IMR-90 (cell line): Measurements from ENCODE around the gene ZNF274. TPM values are rescaled to one million over a fixed set of nuclear protein-coding genes. Genes with fewer than 3 reads are reported as not detected.

ENCODE experiments used
- ATAC-seq: fragments of 200-7000 bp; cut with Tn5 transposase; 2 replicates; pipeline ENCODE4 v1.9.1; 2020; ENCODE audit warnings: low read depth, mild to moderate bottlenecking, moderate library complexity
- BruUV-seq: library from RNA; stranded (reverse); fragments of 400-500 nt; replicated peaks from 2 replicates; lab custom pipeline; 2021; lab: Mats Ljungman, UMichigan
- CTCF ChIA-PET: fragments of 300-600 bp; formaldehyde crosslinking; extraction: SDS; loops from one replicate; lab custom pipeline; 2021; ENCODE audit warnings: antibody characterized with exemption; lab: Yijun Ruan, JAX
- POLR2A ChIA-PET: fragments of 300-600 bp; sonication (Branson Sonifier 250); formaldehyde crosslinking; loops from one replicate; lab custom pipeline; 2022; ENCODE audit warnings: antibody characterized with exemption; ENCODE audit not compliant: unreplicated experiment; lab: Charles Lee
- DNase-seq: peaks from one replicate; pipeline ENCODE4 v3.0.0; 2013
- H2AFZ ChIP-seq: replicated peaks from 2 replicates; pipeline ENCODE3; 2013; ENCODE audit warnings: low read length, mild to moderate bottlenecking; ENCODE audit not compliant: poor library complexity
- H2AK5ac ChIP-seq: 2 replicates; pipeline ENCODE4 v1.6.1; 2013; ENCODE audit warnings: low read depth, low read length, inconsistent platforms
- H2AK9ac ChIP-seq: replicated peaks from 2 replicates; pipeline ENCODE3; 2013; ENCODE audit warnings: mild to moderate bottlenecking, low read depth, low read length, moderate library complexity; ENCODE audit not compliant: poor library complexity
- H2BK120ac ChIP-seq: 2 replicates; pipeline ENCODE4 v1.6.1; 2013; ENCODE audit warnings: low read depth, low read length, inconsistent platforms
- H2BK15ac ChIP-seq: 3 replicates; pipeline ENCODE4 v1.6.1; 2013; ENCODE audit warnings: low read depth, low read length, inconsistent platforms
- H2BK20ac ChIP-seq: 2 replicates; pipeline ENCODE4 v1.6.1; 2013; ENCODE audit warnings: low read depth, mild to moderate bottlenecking, inconsistent platforms, low read length, moderate library complexity
- H2BK5ac ChIP-seq: 2 replicates; pipeline ENCODE4 v1.6.1; 2013; ENCODE audit warnings: mild to moderate bottlenecking, low read depth, low read length, inconsistent platforms; ENCODE audit not compliant: poor library complexity, severe bottlenecking
- H3K14ac ChIP-seq: replicated peaks from 2 replicates; pipeline ENCODE4 v1.6.1; 2013; ENCODE audit warnings: low read depth, low read length, inconsistent platforms
- H3K18ac ChIP-seq: 2 replicates; pipeline ENCODE4 v1.6.1; 2013; ENCODE audit warnings: low read depth, low read length, control low read depth
- H3K23ac ChIP-seq: 2 replicates; pipeline ENCODE4 v1.6.1; 2013; ENCODE audit warnings: low read depth, low read length, inconsistent platforms
- H3K27ac ChIP-seq: 2 replicates; pipeline ENCODE4 v1.5.1; 2013; ENCODE audit warnings: mild to moderate bottlenecking, control low read depth, low read length; ENCODE audit not compliant: insufficient read depth
- H3K27me3 ChIP-seq: 2 replicates; pipeline ENCODE4 v1.6.1; 2013; ENCODE audit warnings: low read length; ENCODE audit not compliant: control insufficient read depth, insufficient read depth
- H3K36me3 ChIP-seq: 2 replicates; pipeline ENCODE4 v1.6.1; 2013; ENCODE audit warnings: low read length, mixed read lengths; ENCODE audit not compliant: control insufficient read depth, insufficient read depth
- H3K4ac ChIP-seq: 2 replicates; pipeline ENCODE4 v1.6.1; 2013; ENCODE audit warnings: low read depth, low read length, inconsistent platforms
- H3K4me1 ChIP-seq: 2 replicates; pipeline ENCODE4 v1.6.1; 2013; ENCODE audit warnings: low read length, mixed read lengths; ENCODE audit not compliant: control insufficient read depth, insufficient read depth
- H3K4me2 ChIP-seq: 2 replicates; pipeline ENCODE4 v1.6.1; 2013; ENCODE audit warnings: low read depth, mild to moderate bottlenecking, control low read depth, low read length, moderate library complexity
- H3K4me3 ChIP-seq: 2 replicates; pipeline ENCODE4 v1.5.1; 2013; ENCODE audit warnings: low read depth, mild to moderate bottlenecking, control low read depth, low read length, moderate library complexity; ENCODE audit not compliant: insufficient read depth
- H3K56ac ChIP-seq: 2 replicates; pipeline ENCODE4 v1.6.1; 2013; ENCODE audit warnings: low read length, inconsistent platforms; ENCODE audit not compliant: insufficient read depth; ENCODE audit errors: extremely low read depth
- H3K79me1 ChIP-seq, 2 experiments: 2 replicates each; pipeline ENCODE4 v1.6.1; 2013; ENCODE audit warnings: low read length in 2 of 2, inconsistent platforms in 1 of 2, low read depth in 1 of 2
- H3K9ac ChIP-seq: 2 replicates; pipeline ENCODE4 v1.6.1; 2013; ENCODE audit warnings: low read depth, low read length, control low read depth
- H3K9me1 ChIP-seq: 2 replicates; pipeline ENCODE4 v1.6.1; 2013; ENCODE audit warnings: low read length, inconsistent platforms; ENCODE audit not compliant: insufficient read depth
- H3K9me3 ChIP-seq: 2 replicates; pipeline ENCODE4 v1.6.1; 2013; ENCODE audit warnings: low read length; ENCODE audit not compliant: control insufficient read depth, insufficient read depth
- H4K20me1 ChIP-seq: 2 replicates; pipeline ENCODE4 v1.6.1; 2013; ENCODE audit warnings: low read length, inconsistent platforms; ENCODE audit not compliant: insufficient read depth
- H4K5ac ChIP-seq: 2 replicates; pipeline ENCODE4 v1.6.1; 2013; ENCODE audit warnings: mild to moderate bottlenecking, low read depth, low read length, control low read depth
- H4K8ac ChIP-seq, 2 experiments: 2 replicates each; pipeline ENCODE4 v1.6.1; 2013; ENCODE audit warnings: low read depth in 2 of 2, low read length in 2 of 2, control low read depth in 1 of 2, inconsistent platforms in 1 of 2
- H4K91ac ChIP-seq: 2 replicates; pipeline ENCODE4 v1.6.1; 2013; ENCODE audit warnings: low read depth, low read length, inconsistent platforms; ENCODE audit not compliant: insufficient read depth
- CEBPB ChIP-seq: IDR thresholded peaks from 2 replicates; pipeline ENCODE4 v1.6.1; 2012; ENCODE audit warnings: low read depth, low read length, improper control_type of control experiment
- CHD1 ChIP-seq: IDR thresholded peaks from 2 replicates; pipeline ENCODE4 v1.6.1; 2012; ENCODE audit warnings: low read depth, low read length, improper control_type of control experiment
- FOS ChIP-seq: fragments of 150-350 bp; IDR thresholded peaks from 2 replicates; pipeline ENCODE4 v1.6.1; 2016; ENCODE audit warnings: low read depth, low read length
- MAFK ChIP-seq: IDR thresholded peaks from 2 replicates; pipeline ENCODE4 v1.6.1; 2012; ENCODE audit warnings: low read depth, low read length, improper control_type of control experiment
- POLR2A ChIP-seq: IDR thresholded peaks from 2 replicates; pipeline ENCODE4 v1.6.1; 2012; ENCODE audit warnings: mild to moderate bottlenecking, low read depth, low read length
- RAD21 ChIP-seq: IDR thresholded peaks from 2 replicates; pipeline ENCODE4 v1.6.1; 2012; ENCODE audit warnings: low read length, improper control_type of control experiment
- RFX5 ChIP-seq: IDR thresholded peaks from 2 replicates; pipeline ENCODE4 v1.8.0; 2012; ENCODE audit warnings: low read depth, mild to moderate bottlenecking, low read length, moderate library complexity
- SMC3 ChIP-seq: fragments of 150-350 bp; IDR thresholded peaks from 2 replicates; pipeline ENCODE4 v1.6.1; 2016; ENCODE audit warnings: low read depth, mild to moderate bottlenecking, antibody characterized with exemption, low read length, moderate library complexity
- WGBS, 2 experiments: methylation state at CpG; one replicate each; pipeline versions ENCODE4 v1.1.5 to v1.1.7; 2013; ENCODE audit warnings: missing lambda C conversion rate in 2 of 2; ENCODE audit not compliant: insufficient read length in 1 of 2; ENCODE audit errors: extremely low coverage in 2 of 2; 5-methylcytosine and 5-hydroxymethylcytosine counted together
- dilution Hi-C: fragments of 300-500 bp; cut with HindIII; formaldehyde crosslinking; loops from one replicate; pipeline ENCODE4 v1.14.3; 2018; ENCODE audit warnings: low sequenced_read_pairs; ENCODE audit not compliant: unreplicated experiment
- in situ Hi-C: fragments of 300-500 bp; cut with MboI; formaldehyde crosslinking; loops from 3 replicates; pipeline ENCODE4 v1.14.3; 2019; ENCODE audit warnings: low sequenced_read_pairs, inconsistent platforms, mixed read lengths
- intact Hi-C: fragments of 100-400 bp; cut with micrococcal nuclease; formaldehyde crosslinking; loops from 2 replicates; pipeline ENCODE4 v1.10.0; 2022
- polyA plus RNA-seq, 3 experiments: library from polyadenylated mRNA; depleted of rRNA; stranded (reverse); fragments of >200 nt; gene quantifications; 2 replicates each; pipeline ENCODE4 v1.2.3, GENCODE V29; 2012; ENCODE audit warnings: low replicate concordance in 1 of 3
- total RNA-seq: library from RNA; depleted of rRNA; stranded (reverse); fragments of >200 nt; gene quantifications from 2 replicates; pipeline ENCODE4 v1.2.3, GENCODE V29; 2012
- TF ChIP-seq, protein P1 (sequence below): conservative IDR thresholded peaks from 2 replicates; pipeline ENCODE4 v1.5.1; 2012; ENCODE audit warnings: mild to moderate bottlenecking, low read depth, low read length, improper control_type of control experiment
- TF ChIP-seq, protein P2 (sequence below): fragments of 150-350 bp; IDR thresholded peaks from 2 replicates; pipeline ENCODE4 v1.6.1; 2016; ENCODE audit warnings: low read depth, mild to moderate bottlenecking, low read length, moderate library complexity, borderline replicate concordance

The ZNF274 gene
- total and polyA plus RNA-seq, 2 of the 4 experiments (the other 2 are of a cell fraction): 12.1 to 15.2 TPM

DNA sequence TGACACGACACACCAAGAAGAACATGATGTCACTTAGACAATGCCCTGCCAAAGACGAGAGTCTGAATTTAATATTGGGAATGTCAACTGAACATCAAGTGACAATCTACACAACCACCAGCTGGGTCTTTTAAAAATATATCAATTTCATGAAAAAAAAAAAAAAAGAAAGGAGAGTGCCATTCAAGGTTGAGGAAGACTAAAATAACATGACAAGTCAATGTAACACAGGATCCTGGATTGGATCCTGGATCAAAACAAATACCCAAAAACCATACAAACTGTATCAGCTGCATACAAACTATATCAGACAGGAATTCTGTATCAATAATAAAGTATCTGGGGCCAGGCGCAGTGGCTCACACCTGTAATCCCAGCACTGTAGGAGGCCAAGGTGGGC lies 37.0 kb upstream of the ZNF274 start:
- H2BK15ac ChIP-seq: no peak overlapping the region
- H3K9me3 ChIP-seq: peaks cover 52% of the 10 kb centered on the region

More for the DNA sequence above, 37.0 kb upstream of the ZNF274 start:
- no TSS peak for BruUV-seq
- no peak overlapping the region for H2AK5ac ChIP-seq
- H3K14ac ChIP-seq: no peak overlapping the region
- no peak overlapping the region for H2BK5ac ChIP-seq
- no peak overlapping the region for H2AFZ ChIP-seq
- no peak overlapping the region for H3K4me3 ChIP-seq
- no peak overlapping the region for H3K23ac ChIP-seq
- H3K4ac ChIP-seq: no peak overlapping the region
- no peak for ATAC-seq
- no peak overlapping the region for H3K9ac ChIP-seq
- H4K91ac ChIP-seq: no peak overlapping the region
- intact Hi-C loops (no loop called here), dilution Hi-C loops (no loop called here), in situ Hi-C loops (no loop called here)
- TF ChIP-seq POLR2A (no peak), MAFK (no peak), FOS (no peak), SMC3 (no peak), RFX5 (no peak), RAD21 (no peak), CHD1 (no peak), CEBPB (no peak)
- TF ChIP-seq, protein P1, sequence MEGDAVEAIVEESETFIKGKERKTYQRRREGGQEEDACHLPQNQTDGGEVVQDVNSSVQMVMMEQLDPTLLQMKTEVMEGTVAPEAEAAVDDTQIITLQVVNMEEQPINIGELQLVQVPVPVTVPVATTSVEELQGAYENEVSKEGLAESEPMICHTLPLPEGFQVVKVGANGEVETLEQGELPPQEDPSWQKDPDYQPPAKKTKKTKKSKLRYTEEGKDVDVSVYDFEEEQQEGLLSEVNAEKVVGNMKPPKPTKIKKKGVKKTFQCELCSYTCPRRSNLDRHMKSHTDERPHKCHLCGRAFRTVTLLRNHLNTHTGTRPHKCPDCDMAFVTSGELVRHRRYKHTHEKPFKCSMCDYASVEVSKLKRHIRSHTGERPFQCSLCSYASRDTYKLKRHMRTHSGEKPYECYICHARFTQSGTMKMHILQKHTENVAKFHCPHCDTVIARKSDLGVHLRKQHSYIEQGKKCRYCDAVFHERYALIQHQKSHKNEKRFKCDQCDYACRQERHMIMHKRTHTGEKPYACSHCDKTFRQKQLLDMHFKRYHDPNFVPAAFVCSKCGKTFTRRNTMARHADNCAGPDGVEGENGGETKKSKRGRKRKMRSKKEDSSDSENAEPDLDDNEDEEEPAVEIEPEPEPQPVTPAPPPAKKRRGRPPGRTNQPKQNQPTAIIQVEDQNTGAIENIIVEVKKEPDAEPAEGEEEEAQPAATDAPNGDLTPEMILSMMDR: no peak
- TF ChIP-seq, protein P2, sequence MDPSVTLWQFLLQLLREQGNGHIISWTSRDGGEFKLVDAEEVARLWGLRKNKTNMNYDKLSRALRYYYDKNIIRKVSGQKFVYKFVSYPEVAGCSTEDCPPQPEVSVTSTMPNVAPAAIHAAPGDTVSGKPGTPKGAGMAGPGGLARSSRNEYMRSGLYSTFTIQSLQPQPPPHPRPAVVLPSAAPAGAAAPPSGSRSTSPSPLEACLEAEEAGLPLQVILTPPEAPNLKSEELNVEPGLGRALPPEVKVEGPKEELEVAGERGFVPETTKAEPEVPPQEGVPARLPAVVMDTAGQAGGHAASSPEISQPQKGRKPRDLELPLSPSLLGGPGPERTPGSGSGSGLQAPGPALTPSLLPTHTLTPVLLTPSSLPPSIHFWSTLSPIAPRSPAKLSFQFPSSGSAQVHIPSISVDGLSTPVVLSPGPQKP: no peak
- H3K79me1 ChIP-seq: peaks cover 19 to 22% of the 10 kb centered on the region in 2 experiments
- no peak overlapping the region for H2AK9ac ChIP-seq
- H3K27me3 ChIP-seq: no peaks in the 10 kb centered on the region
- no peak overlapping the region for H4K5ac ChIP-seq
- no peak for DNase-seq
- H4K20me1 ChIP-seq: no peaks in the 10 kb centered on the region
- no peak overlapping the region for H2BK20ac ChIP-seq
- ChIA-PET POLR2A (interaction anchor here (0.6 kb wide), 1 partner anchor 464 kb away, joined by 3 read pairs; the partner anchor contains the start of gene ZNF551), CTCF (no interaction called here)
- no peak overlapping the region for H3K4me2 ChIP-seq
- H3K4me1 ChIP-seq: no peaks in the 10 kb centered on the region
- H3K18ac ChIP-seq: no peak overlapping the region
- no peak overlapping the region for H4K8ac ChIP-seq
- no peak overlapping the region for H3K56ac ChIP-seq
- no CpG with 5 or more reads among the region's 3 CpGs for WGBS, 2 experiments
- no peaks in the 10 kb centered on the region for H3K9me1 ChIP-seq
- peaks cover 23% of the 10 kb centered on the region for H3K36me3 ChIP-seq
- no peak overlapping the region for H2BK120ac ChIP-seq
- H3K27ac ChIP-seq: no peak overlapping the region
